Stimulated activated CD4-positive, alpha-beta T cell treated with anti-CD3 and anti-CD28 coated beads, TNF-alpha, amount 100 ng/mL, for 4 hours (primary cell): ENCODE data around the gene QSOX1.

Source experiments
- DNase-seq, 3 experiments: peaks; one replicate each; pipeline ENCODE4 v3.0.0-alpha.2; 2020; ENCODE audit warnings: low read depth in 3 of 3

The QSOX1 gene

DNA sequence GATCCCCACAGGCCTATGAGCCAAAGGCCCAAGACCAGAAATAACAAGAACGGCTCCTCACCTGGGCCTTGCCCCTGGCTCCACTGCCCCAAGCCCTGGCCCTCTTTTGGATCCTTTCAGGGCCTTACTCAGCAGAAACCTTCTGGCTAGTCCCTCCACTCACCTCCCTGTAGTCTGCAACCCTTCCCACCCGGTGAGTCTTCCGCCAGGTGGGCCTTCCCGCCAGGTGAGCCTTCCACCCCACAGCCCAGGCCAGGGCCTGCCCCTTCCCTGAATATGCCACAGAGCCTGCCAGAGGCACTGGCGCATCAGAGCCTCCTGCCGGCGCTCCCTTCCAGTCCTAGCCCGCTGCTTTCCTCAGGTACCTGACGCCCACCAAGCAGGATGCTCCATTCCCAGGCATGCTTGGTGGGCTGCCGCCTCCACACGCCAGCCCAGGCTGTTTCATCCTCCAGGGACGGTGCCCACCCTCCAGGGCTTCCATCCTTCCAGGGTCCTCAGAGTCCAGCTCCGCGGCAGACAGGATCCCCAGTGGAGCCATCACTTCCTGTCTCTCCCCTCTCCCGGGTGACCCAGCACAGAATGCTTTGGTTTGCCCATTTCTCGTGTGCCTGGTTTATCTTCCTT is 96.3 kb downstream of the QSOX1 start:
- DNase-seq: no peak

DNA sequence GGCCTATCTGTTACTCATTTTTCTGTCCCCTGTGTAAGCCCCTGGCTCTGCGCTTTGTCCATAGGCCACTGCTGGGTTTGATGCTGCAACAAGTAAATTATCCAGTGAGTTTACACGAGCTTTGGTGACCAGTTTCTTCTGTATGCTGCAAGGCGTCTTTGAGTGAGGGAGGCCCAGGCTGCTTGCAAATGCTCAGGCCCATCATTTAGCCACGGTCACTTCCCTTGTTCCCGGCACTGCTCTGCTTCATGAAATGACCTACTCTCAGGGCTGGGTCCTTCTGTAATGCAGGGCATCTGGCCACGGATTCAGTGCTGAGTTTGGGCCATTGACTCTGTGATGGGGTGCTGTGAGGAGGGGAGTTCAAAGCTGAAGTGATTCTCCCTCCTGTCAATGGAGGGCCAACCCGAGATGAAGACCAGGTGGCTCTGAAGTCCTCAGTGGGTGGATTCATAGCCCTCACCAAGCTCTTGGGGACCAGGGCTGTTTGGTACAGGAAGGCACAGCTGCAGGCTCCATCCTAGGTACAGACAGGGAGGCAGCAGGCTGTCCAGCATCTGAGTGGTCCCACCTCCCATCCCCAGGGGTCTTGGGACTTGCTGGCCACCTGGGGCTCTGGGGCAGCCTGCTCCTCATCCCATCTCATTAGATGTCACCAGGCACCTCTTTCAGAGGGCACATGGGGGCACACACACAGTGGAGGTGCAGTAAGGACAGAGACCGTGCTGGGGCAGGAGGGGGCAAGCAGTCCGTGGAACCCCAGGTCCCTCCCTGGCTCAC is 97.0 kb downstream of the QSOX1 start:
- DNase-seq: no peak

DNA sequence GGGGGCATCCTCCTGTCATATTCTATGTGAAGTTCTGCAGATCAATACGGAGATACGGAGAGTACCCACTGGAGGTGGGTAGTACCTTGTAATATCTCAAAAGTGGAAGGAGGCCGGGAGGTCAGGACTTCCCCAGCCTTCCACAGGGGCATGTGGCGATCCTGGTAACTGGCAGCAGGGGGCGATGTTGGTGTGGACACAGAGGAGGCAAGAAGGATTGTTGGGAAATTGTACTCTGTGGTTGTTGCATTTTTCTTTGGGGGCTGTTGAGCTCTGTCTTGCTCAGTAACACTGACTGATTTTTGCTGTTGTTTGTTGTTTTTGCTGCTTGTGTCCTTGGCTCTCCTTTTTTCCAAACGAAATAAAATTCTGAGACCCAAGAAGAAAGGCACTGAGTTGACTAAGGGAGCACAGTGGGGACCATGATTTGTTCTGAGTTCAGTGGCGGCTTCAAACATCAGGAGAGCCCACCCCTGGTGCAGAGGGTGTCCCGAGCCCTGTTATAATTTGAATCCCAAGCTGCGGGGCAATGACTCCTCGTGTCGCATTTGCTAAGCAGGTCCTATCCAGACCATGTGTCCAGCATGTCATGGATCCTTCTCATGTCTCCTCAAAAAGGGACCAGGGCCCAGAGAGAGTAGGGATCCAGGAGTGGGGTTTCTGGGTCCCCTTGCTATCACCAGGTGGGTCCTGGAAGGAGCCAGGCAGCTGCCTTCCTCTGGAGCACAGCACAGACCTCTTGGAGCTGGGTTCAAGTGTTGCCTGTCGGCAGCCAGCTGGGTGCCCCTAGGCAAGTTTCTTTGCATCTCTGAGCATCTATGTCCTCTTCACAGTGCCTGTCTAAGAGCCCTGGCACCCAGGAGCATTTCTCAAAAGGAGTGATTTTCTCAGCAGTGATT is 98.2 kb downstream of the QSOX1 start:
- DNase-seq: peak; percentile 32 to 44 (median 40)
